OCI-LY7 (cell line): ENCODE measurements around the gene KDM4B.

ENCODE experiments used
- EZH2phosphoT487 ChIP-seq: fragments of 200-600 bp; sonication (generic); IDR thresholded peaks from 2 replicates; pipeline ENCODE4 v1.6.1; 2018; ENCODE audit warnings: low read depth, borderline replicate concordance, mild to moderate bottlenecking, mixed run types, antibody characterized with exemption, low read length, moderate library complexity, mixed read lengths
- TF ChIP-seq, protein P1 (sequence below): fragments of 200-600 bp; sonication (generic); conservative IDR thresholded peaks from 2 replicates; pipeline ENCODE4 v1.5.1; 2014; ENCODE audit warnings: mild to moderate bottlenecking, antibody characterized with exemption, low read length, moderate library complexity, mixed read lengths

- TF ChIP-seq, protein P1, sequence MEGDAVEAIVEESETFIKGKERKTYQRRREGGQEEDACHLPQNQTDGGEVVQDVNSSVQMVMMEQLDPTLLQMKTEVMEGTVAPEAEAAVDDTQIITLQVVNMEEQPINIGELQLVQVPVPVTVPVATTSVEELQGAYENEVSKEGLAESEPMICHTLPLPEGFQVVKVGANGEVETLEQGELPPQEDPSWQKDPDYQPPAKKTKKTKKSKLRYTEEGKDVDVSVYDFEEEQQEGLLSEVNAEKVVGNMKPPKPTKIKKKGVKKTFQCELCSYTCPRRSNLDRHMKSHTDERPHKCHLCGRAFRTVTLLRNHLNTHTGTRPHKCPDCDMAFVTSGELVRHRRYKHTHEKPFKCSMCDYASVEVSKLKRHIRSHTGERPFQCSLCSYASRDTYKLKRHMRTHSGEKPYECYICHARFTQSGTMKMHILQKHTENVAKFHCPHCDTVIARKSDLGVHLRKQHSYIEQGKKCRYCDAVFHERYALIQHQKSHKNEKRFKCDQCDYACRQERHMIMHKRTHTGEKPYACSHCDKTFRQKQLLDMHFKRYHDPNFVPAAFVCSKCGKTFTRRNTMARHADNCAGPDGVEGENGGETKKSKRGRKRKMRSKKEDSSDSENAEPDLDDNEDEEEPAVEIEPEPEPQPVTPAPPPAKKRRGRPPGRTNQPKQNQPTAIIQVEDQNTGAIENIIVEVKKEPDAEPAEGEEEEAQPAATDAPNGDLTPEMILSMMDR = no peak
- TF ChIP-seq EZH2phosphoT487 = no peak
Observed at GRCh38 chr19:5154799-5155426, 186.0 kb downstream of the KDM4B start.
